GM18868 (cell line): ENCODE measurements around the gene GON7.
"Not testable (repeated sequence)": the region's sequence is repeated elsewhere in the genome, so short reads cannot be mapped to it uniquely, and the experiment has no call there.

Source experiments
- ATAC-seq: cut with Tn5 transposase; IDR thresholded peaks from one replicate; pipeline ENCODE4 v1.9.1; 2021; ENCODE audit warnings: mild to moderate bottlenecking, moderate library complexity; ENCODE audit not compliant: unreplicated experiment

GON7 gene

GRCh38 chr14:93159625-93160352 lies 47.1 kb downstream of the GON7 start:
- ATAC-seq = not testable (repeated sequence)

- not testable (repeated sequence) for ATAC-seq
These were observed 48.5 kb downstream of the GON7 start for GRCh38 chr14:93158349-93158748.

GRCh38 chr14:93156693-93157369 lies 50.0 kb downstream of the GON7 start:
- no peak for ATAC-seq

GRCh38 chr14:93155667-93156066 lies 51.2 kb downstream of the GON7 start:
- ATAC-seq = no peak

GRCh38 chr14:93153121-93153520 lies 53.7 kb downstream of the GON7 start:
- ATAC-seq = no peak
